B cell (primary cell): Measurements from ENCODE around the gene WEE1. TPM values are rescaled to one million over a fixed set of nuclear protein-coding genes. Genes with fewer than 3 reads are reported as not detected.

Experiments used
- ATAC-seq: fragments of 200-7000 bp; cut with Tn5 transposase; one replicate; pipeline ENCODE4 v1.10.0; 2021; ENCODE audit warnings: low read depth, mild to moderate bottlenecking, moderate number of reproducible peaks, moderate library complexity
- CTCF ChIA-PET: fragments of 350-600 bp; sonication (Branson Sonifier 250); formaldehyde crosslinking; loops from one replicate; lab custom pipeline; 2021; ENCODE audit warnings: antibody characterized with exemption, inconsistent platforms; lab: Charles Lee
- POLR2A ChIA-PET: fragments of 350-600 bp; sonication (Branson Sonifier 250); formaldehyde crosslinking; loops from one replicate; lab custom pipeline; 2021; ENCODE audit warnings: antibody characterized with exemption; lab: Charles Lee
- DNase-seq: peaks from one replicate; pipeline ENCODE4 v3.0.0; 2013
- H2AFZ ChIP-seq: 2 replicates; pipeline ENCODE4 v1.6.1; 2012; ENCODE audit warnings: mild to moderate bottlenecking, low read depth, low read length; ENCODE audit not compliant: insufficient read depth, poor library complexity, severe bottlenecking
- H3K27ac ChIP-seq, 2 donors: 1 replicate in 1 of 2; 2 replicates in 1 of 2; pipeline ENCODE4 v1.5.1; 2012 to 2013; ENCODE audit warnings: low read length in 2 of 2, mild to moderate bottlenecking in 2 of 2, moderate library complexity in 1 of 2
- H3K27me3 ChIP-seq, 4 experiments: fragments of 200-600 bp in 1 of 4; sonication (generic) in 1 of 4; replicated peaks in 1 of 4; 1 replicate in 2 of 4; 2 replicates in 2 of 4; pipeline versions ENCODE4 v1.6.1 to v1.7.0; 2013 to 2016; ENCODE audit warnings: low read length in 3 of 4, mild to moderate bottlenecking in 2 of 4, mixed read lengths in 1 of 4, moderate library complexity in 1 of 4; ENCODE audit not compliant: insufficient read depth in 4 of 4, control insufficient read depth in 3 of 4; ENCODE audit errors: control extremely low read depth in 1 of 4
- H3K36me3 ChIP-seq, 2 experiments: replicated peaks in 1 of 2; 1 replicate in 1 of 2; 2 replicates in 1 of 2; pipeline versions ENCODE4 v1.6.1 to v1.7.1; 2013; ENCODE audit warnings: low read length in 1 of 2; ENCODE audit not compliant: insufficient read depth in 2 of 2, control insufficient read depth in 1 of 2; ENCODE audit errors: control extremely low read depth in 1 of 2, extremely low read depth in 1 of 2
- H3K4me1 ChIP-seq, 2 donors: fragments of 200-600 bp in 1 of 2; sonication (generic) in 1 of 2; 1 replicate in 1 of 2; 2 replicates in 1 of 2; pipeline versions ENCODE4 v1.5.1 to v1.6.1; 2013 to 2017; ENCODE audit warnings: low read length in 2 of 2; ENCODE audit not compliant: control insufficient read depth in 2 of 2, insufficient read depth in 2 of 2
- H3K4me2 ChIP-seq: replicated peaks from 2 replicates; pipeline ENCODE3; 2012; ENCODE audit warnings: mild to moderate bottlenecking, low read depth, low read length; ENCODE audit not compliant: poor library complexity, severe bottlenecking
- H3K4me3 ChIP-seq, 5 experiments: fragments of 200-600 bp in 1 of 5; sonication (generic) in 1 of 5; 1 replicate in 3 of 5; 2 replicates in 2 of 5; pipeline versions ENCODE4 v1.5.1 to v1.7.0; 2011 to 2016; ENCODE audit warnings: low read length in 4 of 5, mild to moderate bottlenecking in 4 of 5, low read depth in 2 of 5, control low read depth in 1 of 5, moderate library complexity in 1 of 5; ENCODE audit not compliant: insufficient read depth in 1 of 5; ENCODE audit errors: control extremely low read depth in 1 of 5, extremely low read depth in 1 of 5
- H3K79me2 ChIP-seq: fragments of 200-600 bp; sonication (generic); one replicate; pipeline ENCODE4 v1.6.0; 2016; ENCODE audit warnings: low read length; ENCODE audit not compliant: control insufficient read depth, insufficient read depth
- H3K9ac ChIP-seq: fragments of 200-600 bp; sonication (generic); 2 replicates; pipeline ENCODE4 v1.6.1; 2017; ENCODE audit warnings: mild to moderate bottlenecking, low read length, moderate library complexity
- H3K9me3 ChIP-seq, 3 donors: one replicate each; pipeline versions ENCODE4 v1.6.1 to v1.7.1; 2013; ENCODE audit warnings: low read length in 2 of 3; ENCODE audit not compliant: control insufficient read depth in 2 of 3, insufficient read depth in 1 of 3; ENCODE audit errors: control extremely low read depth in 1 of 3
- H4K20me1 ChIP-seq: 2 replicates; pipeline ENCODE4 v1.6.0; 2012; ENCODE audit warnings: mild to moderate bottlenecking, low read length; ENCODE audit not compliant: insufficient read depth, control insufficient read depth, poor library complexity, severe bottlenecking
- H3K27ac Mint-ChIP-seq: one replicate; pipeline ENCODE4 v1.8.0; 2021; ENCODE audit warnings: mixed read lengths
- H3K27me3 Mint-ChIP-seq: one replicate; pipeline ENCODE4 v1.8.0; 2021; ENCODE audit warnings: mixed read lengths
- H3K4me1 Mint-ChIP-seq: one replicate; pipeline ENCODE4 v1.8.0; 2021; ENCODE audit warnings: mixed read lengths
- H3K4me3 Mint-ChIP-seq: one replicate; pipeline ENCODE4 v1.8.0; 2021; ENCODE audit warnings: mixed read lengths
- H3K9me3 Mint-ChIP-seq: one replicate; pipeline ENCODE4 v1.8.0; 2022; ENCODE audit warnings: mixed read lengths; ENCODE audit not compliant: insufficient read depth
- EZH2 ChIP-seq: IDR thresholded peaks from 2 replicates; pipeline ENCODE4 v1.6.1; 2012; ENCODE audit warnings: borderline replicate concordance, low read depth, mild to moderate bottlenecking, moderate library complexity, low read length; ENCODE audit not compliant: insufficient read depth, poor library complexity, severe bottlenecking
- WGBS: methylation state at CpG from one replicate; pipeline ENCODE4 v1.1.5; 2013; ENCODE audit warnings: missing lambda C conversion rate; ENCODE audit not compliant: insufficient coverage; 5-methylcytosine and 5-hydroxymethylcytosine counted together
- intact Hi-C: fragments of 100-400 bp; cut with micrococcal nuclease; formaldehyde crosslinking; loops from one replicate; pipeline ENCODE4 v1.10.0; 2022
- polyA plus RNA-seq: library from polyadenylated mRNA; depleted of rRNA; stranded (reverse); fragments of >200 nt; gene quantifications from 2 replicates; pipeline ENCODE4 v1.2.3, GENCODE V29; 2012
- small RNA-seq: library from RNA; depleted of rRNA; stranded (forward); fragments of <200 nt; gene quantifications from one replicate; pipeline ENCODE3, GENCODE V24; 2012; ENCODE audit warnings: low replicate concordance, low read depth; ENCODE audit not compliant: insufficient read length
- total RNA-seq, 2 donors: library from RNA; stranded (reverse); fragments of 120-200 nt in 1 of 2; gene quantifications; 1 replicate in 1 of 2; 2 replicates in 1 of 2; pipeline versions ENCODE4 v1.2.3 to v1.2.4, GENCODE V29; 2013 to 2022
- TF ChIP-seq, protein P1 (sequence below): fragments of 200-600 bp; IDR thresholded peaks from one replicate; pipeline ENCODE4 v1.8.0; 2022; ENCODE audit warnings: antibody characterized with exemption, mild to moderate bottlenecking

The WEE1 gene
- total and polyA plus RNA-seq, 2 donors (not counting 1 experiment from before 2014, with no cell fraction given): 14.7 to 31.3 TPM

DNA sequence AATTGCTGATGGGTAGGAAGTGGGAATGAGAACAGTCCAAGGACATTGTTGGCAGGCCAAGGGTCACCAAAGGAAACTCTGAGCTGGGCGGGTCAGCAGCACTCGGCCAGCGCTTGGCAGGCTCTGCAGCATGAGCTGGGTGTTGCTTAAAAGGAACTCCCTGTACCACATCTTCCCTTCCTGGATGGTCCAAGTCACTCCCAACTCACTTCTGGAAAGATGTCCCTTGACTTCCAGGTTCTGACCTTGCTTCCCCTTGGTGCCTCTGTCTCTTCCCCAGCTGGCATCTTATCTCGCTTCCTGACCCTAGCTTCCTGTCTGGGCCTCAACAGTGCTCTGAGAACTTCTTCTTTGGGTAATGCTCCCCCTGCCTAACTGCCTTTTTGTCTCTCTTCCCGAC lies 65.6 kb downstream of the WEE1 start:
- intact Hi-C loops: no loop called here

More for the DNA sequence above, 65.6 kb downstream of the WEE1 start:
- Histone ChIP-seq H3K79me2 (peaks cover 4% of the 10 kb centered on the region), H4K20me1 (no peaks in the 10 kb centered on the region), H3K36me3 (no peaks in the 10 kb centered on the region), H3K4me2 (peak overlapping the region; percentile 1), H3K27ac (no peak overlapping the region), H3K4me1 (peaks cover 35% of the 10 kb centered on the region in 2 donors), H3K27me3 (no peaks in the 10 kb centered on the region), H3K9ac (no peak overlapping the region), H3K4me3 (no peak overlapping the region), H2AFZ (peak overlapping the region; percentile 46), H3K9me3 (peaks cover 0 to 3% (median 0%) of the 10 kb centered on the region in 3 donors)
- H3K27me3 Mint-ChIP-seq: no peaks in the 10 kb centered on the region
- DNase-seq: no peak
- no peak for ATAC-seq
- ChIA-PET POLR2A (interaction anchor here (0.5 to 1.7 kb wide), 3 partner anchors 11 to 35 kb away, joined by 3 to 4 read pairs (median 4); no protein-coding TSS in a partner anchor), CTCF (interaction anchor here (1.1 to 2.2 kb wide), 4 partner anchors 10 to 109 kb away, joined by 3 to 9 read pairs (median 4); no protein-coding TSS in a partner anchor)
- no peak overlapping the region for H3K4me3 Mint-ChIP-seq
- TF ChIP-seq EZH2: no peak
- TF ChIP-seq, protein P1, sequence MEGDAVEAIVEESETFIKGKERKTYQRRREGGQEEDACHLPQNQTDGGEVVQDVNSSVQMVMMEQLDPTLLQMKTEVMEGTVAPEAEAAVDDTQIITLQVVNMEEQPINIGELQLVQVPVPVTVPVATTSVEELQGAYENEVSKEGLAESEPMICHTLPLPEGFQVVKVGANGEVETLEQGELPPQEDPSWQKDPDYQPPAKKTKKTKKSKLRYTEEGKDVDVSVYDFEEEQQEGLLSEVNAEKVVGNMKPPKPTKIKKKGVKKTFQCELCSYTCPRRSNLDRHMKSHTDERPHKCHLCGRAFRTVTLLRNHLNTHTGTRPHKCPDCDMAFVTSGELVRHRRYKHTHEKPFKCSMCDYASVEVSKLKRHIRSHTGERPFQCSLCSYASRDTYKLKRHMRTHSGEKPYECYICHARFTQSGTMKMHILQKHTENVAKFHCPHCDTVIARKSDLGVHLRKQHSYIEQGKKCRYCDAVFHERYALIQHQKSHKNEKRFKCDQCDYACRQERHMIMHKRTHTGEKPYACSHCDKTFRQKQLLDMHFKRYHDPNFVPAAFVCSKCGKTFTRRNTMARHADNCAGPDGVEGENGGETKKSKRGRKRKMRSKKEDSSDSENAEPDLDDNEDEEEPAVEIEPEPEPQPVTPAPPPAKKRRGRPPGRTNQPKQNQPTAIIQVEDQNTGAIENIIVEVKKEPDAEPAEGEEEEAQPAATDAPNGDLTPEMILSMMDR: no peak
- peak overlapping the region; percentile 58 for H3K27ac Mint-ChIP-seq
- 74% methylated on average over 4 of the region's 5 CpGs for WGBS
- peaks cover 49% of the 10 kb centered on the region for H3K4me1 Mint-ChIP-seq
- H3K9me3 Mint-ChIP-seq: no peaks in the 10 kb centered on the region

Small RNAs within 50 kb of the gene (small RNA-seq; reads per million reads assigned to genes)
- gene RF01210: not detected

Other genes with a start within 250 kb of the WEE1 start
- gene IPO7, start 189.0 kb upstream of the WEE1 start, total RNA-seq: 53.2 and 77.9 TPM in 2 replicates
- 9.8 and 16.5 TPM in 2 replicates for gene IPO7, start 189.0 kb upstream of the WEE1 start, polyA plus RNA-seq
- 54.9 and 56.5 TPM in 2 replicates for gene ZNF143, start 112.7 kb upstream of the WEE1 start, total RNA-seq
- 30.5 and 35.7 TPM in 2 replicates for gene ZNF143, start 112.7 kb upstream of the WEE1 start, polyA plus RNA-seq
- 200 and 203 TPM in 2 replicates for gene SWAP70, start 90.4 kb downstream of the WEE1 start, total RNA-seq
- 69.8 and 120 TPM in 2 replicates for gene SWAP70, start 90.4 kb downstream of the WEE1 start, polyA plus RNA-seq